GM12878 (cell line): Measurements from ENCODE around the gene KIF15. TPM values are rescaled to one million over a fixed set of nuclear protein-coding genes. Genes with fewer than 3 reads are reported as not detected.
A peak's percentile ranks its signal among the peaks of the same experiment; 100 is the strongest.

Experiments
- BCL11A ChIP-seq: IDR thresholded peaks from 2 replicates; pipeline ENCODE4 v1.6.1; 2011; ENCODE audit warnings: low read depth, low read length
- BHLHE40 ChIP-seq, 2 experiments: fragments of 450-650 bp in 1 of 2; IDR thresholded peaks; 2 replicates each; pipeline ENCODE4 v1.6.1; 2011 to 2017; ENCODE audit warnings: low read depth in 2 of 2, borderline replicate concordance in 1 of 2, improper control_type of control experiment in 1 of 2, low read length in 1 of 2, mild to moderate bottlenecking in 1 of 2
- EGR1 ChIP-seq, 2 experiments: IDR thresholded peaks; 1 replicate in 1 of 2; 2 replicates in 1 of 2; pipeline ENCODE4 v1.6.1; 2011 to 2012; ENCODE audit warnings: low read depth in 2 of 2, low read length in 2 of 2, borderline replicate concordance in 1 of 2, mild to moderate bottlenecking in 1 of 2, moderate library complexity in 1 of 2
- FOXM1 ChIP-seq: IDR thresholded peaks from 2 replicates; pipeline ENCODE4 v1.6.1; 2012; ENCODE audit warnings: low read depth, mild to moderate bottlenecking, inconsistent platforms, low read length, moderate library complexity
- GABPA ChIP-seq: IDR thresholded peaks from 2 replicates; pipeline ENCODE4 v1.6.1; 2014; ENCODE audit warnings: antibody characterized with exemption, low read depth, mild to moderate bottlenecking, inconsistent platforms
- HDGF ChIP-seq: fragments of 450-650 bp; IDR thresholded peaks from 2 replicates; pipeline ENCODE4 v1.6.1; 2016; ENCODE audit warnings: antibody characterized with exemption
- IRF3 ChIP-seq: fragments of 450-650 bp; IDR thresholded peaks from 2 replicates; pipeline ENCODE4 v1.6.1; 2014; ENCODE audit warnings: mild to moderate bottlenecking
- KLF5 ChIP-seq: fragments of 450-650 bp; IDR thresholded peaks from 2 replicates; pipeline ENCODE4 v1.6.1; 2014; ENCODE audit warnings: mild to moderate bottlenecking; ENCODE audit not compliant: partially characterized antibody
- NKRF ChIP-seq: fragments of 450-650 bp; conservative IDR thresholded peaks from 2 replicates; pipeline ENCODE4 v1.6.1; 2017; ENCODE audit warnings: mild to moderate bottlenecking, moderate library complexity
- PML ChIP-seq: IDR thresholded peaks from 2 replicates; pipeline ENCODE4 v1.6.1; 2012; ENCODE audit warnings: low read length, inconsistent platforms
- RAD21 ChIP-seq: IDR thresholded peaks from 2 replicates; pipeline ENCODE4 v1.6.1; 2011; ENCODE audit warnings: mild to moderate bottlenecking, low read depth, low read length, moderate library complexity; ENCODE audit not compliant: insufficient read depth
- RELB ChIP-seq: fragments of 450-650 bp; IDR thresholded peaks from 2 replicates; pipeline ENCODE4 v1.6.1; 2017; ENCODE audit warnings: low read depth, mild to moderate bottlenecking, moderate library complexity
- RFX5 ChIP-seq: IDR thresholded peaks from 2 replicates; pipeline ENCODE4 v1.6.1; 2011; ENCODE audit warnings: low read depth, low read length, improper control_type of control experiment
- TCF12 ChIP-seq: IDR thresholded peaks from 2 replicates; pipeline ENCODE4 v1.6.1; 2011; ENCODE audit warnings: low read depth, mild to moderate bottlenecking, low read length
- USF2 ChIP-seq: IDR thresholded peaks from 2 replicates; pipeline ENCODE4 v1.6.1; 2011; ENCODE audit warnings: low read depth, low read length, improper control_type of control experiment, borderline replicate concordance
- ZBTB33 ChIP-seq: fragments of 450-650 bp; IDR thresholded peaks from 2 replicates; pipeline ENCODE4 v1.6.1; 2017; ENCODE audit warnings: mild to moderate bottlenecking
- ZBTB4 ChIP-seq: fragments of 450-650 bp; formaldehyde crosslinking; IDR thresholded peaks from 2 replicates; pipeline ENCODE4 v1.4.0; 2022; ENCODE audit warnings: mild to moderate bottlenecking, moderate library complexity
- ZNF207 ChIP-seq: fragments of 450-650 bp; IDR thresholded peaks from 2 replicates; pipeline ENCODE4 v1.6.1; 2014; ENCODE audit warnings: antibody characterized with exemption, mild to moderate bottlenecking, borderline replicate concordance
- ZNF622 ChIP-seq: fragments of 450-650 bp; IDR thresholded peaks from 2 replicates; pipeline ENCODE4 v1.6.1; 2017; ENCODE audit warnings: mild to moderate bottlenecking, inconsistent platforms
- polyA plus RNA-seq, 11 experiments: library from polyadenylated mRNA; depleted of rRNA in 4 of 11; unstranded in 6 of 11; stranded (reverse) in 5 of 11; fragments of >200 nt; fragmentation: Nextera tagmentation in 4 of 11; fragmentation: Illumina TruSeq in 1 of 11; extraction: Ambion mirVana in 4 of 11; extraction: Trizol in 1 of 11; gene quantifications; 1 replicate in 1 of 11; 2 replicates in 10 of 11; pipeline versions ENCODE4 v1.2.1 to v1.2.3, GENCODE V29; 2011 to 2016; ENCODE audit warnings: inconsistent platforms in 2 of 11, missing spikeins in 2 of 11, low read depth in 1 of 11
- total RNA-seq, 4 experiments: library from RNA; depleted of rRNA in 3 of 4; stranded (reverse); fragments of >200 nt in 3 of 4; fragmentation: Illumina TruSeq in 1 of 4; extraction: Trizol in 1 of 4; gene quantifications; 2 replicates each; pipeline versions ENCODE4 v1.2.1 to v1.2.3, GENCODE V29; 2013 to 2021

Gene KIF15
- total and polyA plus RNA-seq, 10 of the 15 experiments (the other 5 are each of a cell fraction or from before 2014, with no cell fraction given): 12.3 to 51.8 (median 26.0) TPM

- TF ChIP-seq FOXM1: no peak
- no peak for TF ChIP-seq BHLHE40 (IDR thresholded peaks at IDR 0.05; ENCODE audit: borderline replicate concordance in 1 of 2, low read depth in 2 of 2, low read length in 1 of 2)
- no peak for TF ChIP-seq ZBTB4 (CRISPR knock-in tag)
- no peak for TF ChIP-seq HDGF
- TF ChIP-seq RAD21: no peak
- TF ChIP-seq ZNF622: no peak
- 0 out of 3 replicates have a peak, but pooled peaks of 1 of the 2 experiments have one; percentile 10 for TF ChIP-seq EGR1 (IDR thresholded peaks at IDR 0.05; ENCODE audit: borderline replicate concordance in 1 of 2, low read depth in 2 of 2, low read length in 2 of 2)
- TF ChIP-seq IRF3: no peak
- TF ChIP-seq GABPA: peak; percentile 93
- TF ChIP-seq BCL11A: no peak
- no peak for TF ChIP-seq ZBTB33
- no peak for TF ChIP-seq USF2
- TF ChIP-seq ZNF207: no peak
- TF ChIP-seq TCF12: no peak
- TF ChIP-seq NKRF: no peak
- no peak for TF ChIP-seq KLF5
- no peak for TF ChIP-seq PML
- TF ChIP-seq RELB: no peak
- no peak for TF ChIP-seq RFX5
Observed at GRCh38 chr3:44712455-44713075, 49.0 kb upstream of the KIF15 start, which contains the start of gene ZNF502 (continued).
